ENCODE data around the gene AMBRA1.

DNA sequence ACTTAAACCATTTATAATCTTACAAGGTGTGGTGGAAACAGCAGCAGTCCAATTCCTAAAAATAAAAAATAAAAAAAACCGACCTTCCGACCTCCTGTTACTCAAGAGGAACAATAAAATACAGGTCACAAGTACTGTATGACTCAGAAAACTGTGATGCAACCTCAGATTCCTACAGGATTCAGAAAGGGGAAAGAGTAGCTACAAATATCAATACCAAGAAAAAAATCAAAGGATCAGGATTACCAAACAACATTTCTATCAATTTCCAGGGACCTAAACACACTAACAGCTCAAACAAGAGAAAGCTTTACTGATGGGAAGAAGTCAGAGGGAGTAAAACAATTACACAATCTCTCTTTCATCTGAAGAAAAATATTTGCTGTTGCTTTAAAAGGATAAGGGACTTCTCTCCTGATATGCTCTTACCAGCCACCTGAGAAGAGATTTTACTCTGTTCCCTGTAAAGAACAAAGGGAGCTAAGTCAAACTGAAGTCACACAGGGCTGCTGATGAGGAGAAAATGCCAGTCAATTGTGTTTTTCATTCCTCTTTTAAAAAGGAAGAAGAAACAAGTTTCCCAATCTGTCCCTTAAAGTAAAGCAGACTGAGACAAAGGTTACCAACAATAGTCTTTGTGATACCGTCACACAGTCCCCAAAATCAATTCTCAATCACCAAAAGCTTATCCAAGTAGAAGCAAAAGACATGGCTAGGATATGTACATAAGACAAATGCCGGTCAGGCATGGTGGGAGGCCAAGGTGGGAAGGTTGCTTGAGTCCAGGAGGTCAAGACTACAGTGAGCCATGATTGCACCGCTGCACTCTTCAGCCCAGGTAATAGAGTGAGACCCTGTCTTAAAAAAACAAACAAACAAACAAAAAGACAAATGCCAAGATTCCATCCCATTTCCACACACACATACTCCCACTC, 39.3 kb downstream of the AMBRA1 start:
- TF ChIP-seq, protein P1, sequence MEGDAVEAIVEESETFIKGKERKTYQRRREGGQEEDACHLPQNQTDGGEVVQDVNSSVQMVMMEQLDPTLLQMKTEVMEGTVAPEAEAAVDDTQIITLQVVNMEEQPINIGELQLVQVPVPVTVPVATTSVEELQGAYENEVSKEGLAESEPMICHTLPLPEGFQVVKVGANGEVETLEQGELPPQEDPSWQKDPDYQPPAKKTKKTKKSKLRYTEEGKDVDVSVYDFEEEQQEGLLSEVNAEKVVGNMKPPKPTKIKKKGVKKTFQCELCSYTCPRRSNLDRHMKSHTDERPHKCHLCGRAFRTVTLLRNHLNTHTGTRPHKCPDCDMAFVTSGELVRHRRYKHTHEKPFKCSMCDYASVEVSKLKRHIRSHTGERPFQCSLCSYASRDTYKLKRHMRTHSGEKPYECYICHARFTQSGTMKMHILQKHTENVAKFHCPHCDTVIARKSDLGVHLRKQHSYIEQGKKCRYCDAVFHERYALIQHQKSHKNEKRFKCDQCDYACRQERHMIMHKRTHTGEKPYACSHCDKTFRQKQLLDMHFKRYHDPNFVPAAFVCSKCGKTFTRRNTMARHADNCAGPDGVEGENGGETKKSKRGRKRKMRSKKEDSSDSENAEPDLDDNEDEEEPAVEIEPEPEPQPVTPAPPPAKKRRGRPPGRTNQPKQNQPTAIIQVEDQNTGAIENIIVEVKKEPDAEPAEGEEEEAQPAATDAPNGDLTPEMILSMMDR (conservative IDR thresholded peaks at IDR 0.05), result no peak
- TF ChIP-seq ZFX (IDR thresholded peaks at IDR 0.05), result no peak

Measured in C4-2B (cell line).